ENCODE data around the gene MEIS2.

Gene MEIS2

GRCh38 chr15:36924034-36924433 is 176.3 kb downstream of the MEIS2 start:
- no peak for DNase-seq

- no peak for DNase-seq
Observed at GRCh38 chr15:36921484-36922091, 178.8 kb downstream of the MEIS2 start.

- no peak for DNase-seq
Observed at GRCh38 chr15:36917411-36918267, 182.7 kb downstream of the MEIS2 start.

GRCh38 chr15:36914960-36915808 is 185.2 kb downstream of the MEIS2 start:
- no peak for DNase-seq

- DNase-seq: no peak
Observed at GRCh38 chr15:36914466-36914865, 185.9 kb downstream of the MEIS2 start.

- DNase-seq: no peak
Observed at GRCh38 chr15:36912311-36912712, 188.0 kb downstream of the MEIS2 start.

GRCh38 chr15:36911322-36911944 is 188.9 kb downstream of the MEIS2 start:
- DNase-seq: no peak

- DNase-seq: no peak
Observed at GRCh38 chr15:36908991-36909390, 191.4 kb downstream of the MEIS2 start.

- DNase-seq: no peak
Observed at GRCh38 chr15:36907295-36907694, 193.1 kb downstream of the MEIS2 start.

- DNase-seq: no peak
Observed at GRCh38 chr15:36905908-36906307, 194.4 kb downstream of the MEIS2 start.

GRCh38 chr15:36904715-36905114 is 195.6 kb downstream of the MEIS2 start:
- DNase-seq: no peak

GRCh38 chr15:36903922-36904556 is 196.3 kb downstream of the MEIS2 start:
- no peak for DNase-seq

- DNase-seq: no peak
Observed at GRCh38 chr15:36903195-36903594, 197.2 kb downstream of the MEIS2 start.

- no peak for DNase-seq
Observed at GRCh38 chr15:36901012-36901411, 199.3 kb downstream of the MEIS2 start.

GRCh38 chr15:36899696-36900095 is 200.7 kb downstream of the MEIS2 start:
- DNase-seq: no peak

GRCh38 chr15:36898536-36899126 is 201.7 kb downstream of the MEIS2 start:
- DNase-seq: no peak

GRCh38 chr15:36897834-36898233 is 202.5 kb downstream of the MEIS2 start:
- DNase-seq: no peak

GRCh38 chr15:36896949-36897348 is 203.4 kb downstream of the MEIS2 start:
- DNase-seq: no peak

GRCh38 chr15:36894075-36894474 is 206.3 kb downstream of the MEIS2 start:
- DNase-seq: no peak

GRCh38 chr15:36893276-36893675 is 207.1 kb downstream of the MEIS2 start:
- DNase-seq: no peak

- no peak for DNase-seq
Observed at GRCh38 chr15:36888011-36888992, 212.0 kb downstream of the MEIS2 start.
